H9 (cell line): ENCODE results near the gene LUZP1. TPM values are rescaled to one million over a fixed set of nuclear protein-coding genes. Genes with fewer than 3 reads are reported as not detected.

ENCODE experiments used
- DNase-seq: peaks from one replicate; pipeline ENCODE4 v3.0.0-alpha.2; 2017
- H2AFZ ChIP-seq: one replicate; pipeline ENCODE4 v1.6.1; 2013; ENCODE audit warnings: mild to moderate bottlenecking, low read length, control low read depth, moderate library complexity
- H2AK5ac ChIP-seq: 2 replicates; pipeline ENCODE4 v1.6.1; 2013; ENCODE audit warnings: low read length, control low read depth, mixed read lengths; ENCODE audit not compliant: insufficient read length
- H2BK120ac ChIP-seq: one replicate; pipeline ENCODE4 v1.6.1; 2013; ENCODE audit warnings: low read depth, mild to moderate bottlenecking, low read length, control low read depth, inconsistent platforms; ENCODE audit not compliant: poor library complexity, severe bottlenecking
- H2BK12ac ChIP-seq: 2 replicates; pipeline ENCODE4 v1.6.1; 2013; ENCODE audit warnings: low read length, control low read depth, mixed read lengths, low read depth; ENCODE audit not compliant: insufficient read length
- H2BK15ac ChIP-seq: 2 replicates; pipeline ENCODE4 v1.6.1; 2013; ENCODE audit warnings: low read depth, low read length, control low read depth
- H2BK20ac ChIP-seq: one replicate; pipeline ENCODE4 v1.6.1; 2013; ENCODE audit warnings: low read depth, mild to moderate bottlenecking, low read length, control low read depth, inconsistent platforms; ENCODE audit not compliant: poor library complexity, severe bottlenecking
- H2BK5ac ChIP-seq: 2 replicates; pipeline ENCODE4 v1.6.1; 2013; ENCODE audit warnings: low read length, control low read depth, mixed read lengths; ENCODE audit not compliant: insufficient read length
- H3K14ac ChIP-seq: 2 replicates; pipeline ENCODE4 v1.6.1; 2013; ENCODE audit warnings: low read length, control low read depth; ENCODE audit not compliant: insufficient read depth
- H3K18ac ChIP-seq: 2 replicates; pipeline ENCODE4 v1.6.1; 2013; ENCODE audit warnings: low read depth, mild to moderate bottlenecking, mixed read lengths, low read length, control low read depth; ENCODE audit not compliant: insufficient read length
- H3K23ac ChIP-seq: 2 replicates; pipeline ENCODE4 v1.6.1; 2013; ENCODE audit warnings: low read length, control low read depth, mixed read lengths, low read depth; ENCODE audit not compliant: insufficient read length
- H3K23me2 ChIP-seq: 2 replicates; pipeline ENCODE4 v1.6.1; 2013; ENCODE audit warnings: low read depth, mild to moderate bottlenecking, mixed read lengths, low read length, control low read depth; ENCODE audit not compliant: insufficient read length, poor library complexity, severe bottlenecking
- H3K27ac ChIP-seq: 2 replicates; pipeline ENCODE4 v1.5.1; 2013; ENCODE audit warnings: low read length, control low read depth, mixed read lengths, low read depth; ENCODE audit not compliant: insufficient read length
- H3K27me3 ChIP-seq: 2 replicates; pipeline ENCODE4 v1.6.1; 2013; ENCODE audit warnings: low read length, control low read depth, inconsistent platforms; ENCODE audit not compliant: insufficient read depth
- H3K4ac ChIP-seq: 2 replicates; pipeline ENCODE4 v1.6.1; 2013; ENCODE audit warnings: low read depth, mild to moderate bottlenecking, control low read depth, inconsistent platforms, low read length, moderate library complexity
- H3K4me1 ChIP-seq: 2 replicates; pipeline ENCODE4 v1.6.1; 2013; ENCODE audit warnings: low read length, control low read depth, inconsistent platforms; ENCODE audit not compliant: insufficient read depth
- H3K4me2 ChIP-seq: 2 replicates; pipeline ENCODE4 v1.6.1; 2013; ENCODE audit warnings: low read length, control low read depth, mixed read lengths; ENCODE audit not compliant: insufficient read length, insufficient read depth
- H3K56ac ChIP-seq: 2 replicates; pipeline ENCODE4 v1.6.1; 2013; ENCODE audit warnings: low read depth, mild to moderate bottlenecking, mixed read lengths, low read length, control low read depth; ENCODE audit not compliant: insufficient read length
- H3K79me1 ChIP-seq: 2 replicates; pipeline ENCODE4 v1.6.1; 2013; ENCODE audit warnings: low read depth, mild to moderate bottlenecking, moderate library complexity, low read length, control low read depth, inconsistent platforms; ENCODE audit not compliant: insufficient read depth, poor library complexity, severe bottlenecking
- H3K79me2 ChIP-seq: 2 replicates; pipeline ENCODE4 v1.6.1; 2013; ENCODE audit warnings: low read length, control low read depth, inconsistent platforms; ENCODE audit not compliant: insufficient read depth
- H3K9ac ChIP-seq: 2 replicates; pipeline ENCODE4 v1.6.1; 2013; ENCODE audit warnings: low read length, control low read depth, mixed read lengths; ENCODE audit not compliant: insufficient read length; ENCODE audit errors: extremely low read depth
- H3K9me3 ChIP-seq: one replicate; pipeline ENCODE4 v1.6.1; 2013; ENCODE audit warnings: low read depth, low read length, inconsistent platforms; ENCODE audit not compliant: control insufficient read depth
- H3T11ph ChIP-seq: one replicate; pipeline ENCODE4 v1.6.1; 2013; ENCODE audit warnings: mild to moderate bottlenecking, low read length, control low read depth, inconsistent platforms
- H4K20me1 ChIP-seq: one replicate; pipeline ENCODE4 v1.6.1; 2013; ENCODE audit not compliant: control insufficient read depth, insufficient read length, insufficient read depth
- H4K5ac ChIP-seq: 2 replicates; pipeline ENCODE4 v1.6.1; 2013; ENCODE audit warnings: low read depth, mild to moderate bottlenecking, mixed read lengths, low read length, control low read depth; ENCODE audit not compliant: insufficient read length
- H4K8ac ChIP-seq: replicated peaks from 2 replicates; pipeline ENCODE4 v1.6.1; 2013; ENCODE audit warnings: low read length, control low read depth, mixed read lengths, low read depth; ENCODE audit not compliant: insufficient read length
- H4K91ac ChIP-seq: 2 replicates; pipeline ENCODE4 v1.6.1; 2013; ENCODE audit warnings: low read depth, mild to moderate bottlenecking, moderate library complexity, mixed read lengths, low read length, control low read depth; ENCODE audit not compliant: insufficient read length
- H3K27ac Mint-ChIP-seq, 3 experiments: 2 replicates in 2 of 3; 3 replicates in 1 of 3; pipeline ENCODE4 v1.8.0; 2020 to 2021; ENCODE audit warnings: mixed read lengths in 3 of 3, mild to moderate bottlenecking in 1 of 3, moderate library complexity in 1 of 3
- H3K27me3 Mint-ChIP-seq: 2 replicates; pipeline ENCODE4 v1.8.0; 2021; ENCODE audit warnings: low read depth, mild to moderate bottlenecking, moderate library complexity, mixed read lengths
- H3K36me3 Mint-ChIP-seq, 3 experiments: 2 replicates in 2 of 3; 3 replicates in 1 of 3; pipeline ENCODE4 v1.8.0; 2020 to 2021; ENCODE audit warnings: low read depth in 3 of 3, mixed read lengths in 3 of 3; ENCODE audit not compliant: insufficient read depth in 1 of 3
- H3K4me1 Mint-ChIP-seq, 2 experiments: 2 replicates each; pipeline ENCODE4 v1.8.0; 2020; ENCODE audit warnings: mixed read lengths in 2 of 2
- H3K4me3 Mint-ChIP-seq, 2 experiments: 2 replicates in 1 of 2; 3 replicates in 1 of 2; pipeline ENCODE4 v1.8.0; 2020 to 2021; ENCODE audit warnings: mild to moderate bottlenecking in 2 of 2, mixed read lengths in 2 of 2, moderate library complexity in 1 of 2
- H3K9me3 Mint-ChIP-seq, 2 experiments: 2 replicates in 1 of 2; 3 replicates in 1 of 2; pipeline ENCODE4 v1.8.0; 2020; ENCODE audit warnings: mild to moderate bottlenecking in 2 of 2, mixed read lengths in 2 of 2, moderate library complexity in 1 of 2
- WGBS: extraction: QIAGEN DNeasy Blood & Tissue Kit; methylation state at CpG from one replicate; pipeline ENCODE4 v1.1.7; 2013; ENCODE audit warnings: missing lambda C conversion rate, low lambda C conversion rate, mixed read lengths; ENCODE audit not compliant: insufficient read length; ENCODE audit errors: extremely low coverage; 5-methylcytosine and 5-hydroxymethylcytosine counted together
- total RNA-seq: library from RNA; stranded (reverse); gene quantifications from 2 replicates; pipeline ENCODE4 v1.2.1, GENCODE V29; 2021
- TF ChIP-seq, protein P1 (sequence below): fragments of 200-600 bp; sonication (generic); conservative IDR thresholded peaks from 3 replicates; pipeline ENCODE4 v1.8.0; 2021; ENCODE audit warnings: antibody characterized with exemption, mild to moderate bottlenecking

The LUZP1 gene
- total RNA-seq, 1 experiment from 2014 or later, result 48.2 TPM

DNA sequence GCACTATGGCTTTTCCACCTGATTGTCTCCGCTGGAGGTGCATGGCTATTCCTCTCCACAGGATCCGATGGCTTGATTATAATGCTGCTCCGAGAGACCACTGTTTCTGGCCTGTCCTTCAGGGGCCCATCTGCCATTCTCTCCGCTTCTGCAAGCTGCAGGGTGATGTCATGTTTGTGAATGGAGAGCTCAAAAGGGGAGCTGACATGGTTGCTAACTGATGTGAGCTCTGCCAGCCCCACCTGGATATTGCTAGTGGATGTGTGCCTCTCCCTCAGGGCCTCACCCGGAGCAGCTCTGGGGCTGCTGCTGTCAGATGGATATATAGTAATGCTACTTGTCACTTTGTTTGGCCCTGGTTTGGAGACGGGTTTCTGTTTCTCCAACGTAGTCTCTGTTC lies 77.1 kb downstream of the LUZP1 start:
- H2BK120ac ChIP-seq, result no peak overlapping the region
- H3K79me1 ChIP-seq, result no peaks in the 10 kb centered on the region
- H4K20me1 ChIP-seq, result no peaks in the 10 kb centered on the region
- no peak overlapping the region for H3K18ac ChIP-seq
- H3K4me1 Mint-ChIP-seq, result no peaks in the 10 kb centered on the region
- no peaks in the 10 kb centered on the region for H3K4me1 ChIP-seq
- no peak overlapping the region for H2BK12ac ChIP-seq
- H3K9me3 Mint-ChIP-seq, result no peaks in the 10 kb centered on the region
- no peak overlapping the region for H4K5ac ChIP-seq
- no CpG with 5 or more reads among the region's 7 CpGs for WGBS
- no peak overlapping the region for H3T11ph ChIP-seq
- TF ChIP-seq, protein P1, sequence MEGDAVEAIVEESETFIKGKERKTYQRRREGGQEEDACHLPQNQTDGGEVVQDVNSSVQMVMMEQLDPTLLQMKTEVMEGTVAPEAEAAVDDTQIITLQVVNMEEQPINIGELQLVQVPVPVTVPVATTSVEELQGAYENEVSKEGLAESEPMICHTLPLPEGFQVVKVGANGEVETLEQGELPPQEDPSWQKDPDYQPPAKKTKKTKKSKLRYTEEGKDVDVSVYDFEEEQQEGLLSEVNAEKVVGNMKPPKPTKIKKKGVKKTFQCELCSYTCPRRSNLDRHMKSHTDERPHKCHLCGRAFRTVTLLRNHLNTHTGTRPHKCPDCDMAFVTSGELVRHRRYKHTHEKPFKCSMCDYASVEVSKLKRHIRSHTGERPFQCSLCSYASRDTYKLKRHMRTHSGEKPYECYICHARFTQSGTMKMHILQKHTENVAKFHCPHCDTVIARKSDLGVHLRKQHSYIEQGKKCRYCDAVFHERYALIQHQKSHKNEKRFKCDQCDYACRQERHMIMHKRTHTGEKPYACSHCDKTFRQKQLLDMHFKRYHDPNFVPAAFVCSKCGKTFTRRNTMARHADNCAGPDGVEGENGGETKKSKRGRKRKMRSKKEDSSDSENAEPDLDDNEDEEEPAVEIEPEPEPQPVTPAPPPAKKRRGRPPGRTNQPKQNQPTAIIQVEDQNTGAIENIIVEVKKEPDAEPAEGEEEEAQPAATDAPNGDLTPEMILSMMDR, result no peak
- no peak overlapping the region for H3K56ac ChIP-seq
- no peak overlapping the region for H3K14ac ChIP-seq
- no peak overlapping the region for H3K9ac ChIP-seq
- H4K8ac ChIP-seq, result no peak overlapping the region
- H3K4ac ChIP-seq, result no peak overlapping the region
- H2AFZ ChIP-seq, result no peak overlapping the region
- no peak overlapping the region; a peak in 1 of 5 replicates for H3K4me3 Mint-ChIP-seq
- no peak overlapping the region for H3K23ac ChIP-seq
- H2BK5ac ChIP-seq, result no peak overlapping the region
- H3K79me2 ChIP-seq, result no peaks in the 10 kb centered on the region
- no peaks in the 10 kb centered on the region for H3K27me3 ChIP-seq
- no peaks in the 10 kb centered on the region for H3K23me2 ChIP-seq
- H2BK20ac ChIP-seq, result no peak overlapping the region
- no peak overlapping the region for H4K91ac ChIP-seq
- H2BK15ac ChIP-seq, result no peak overlapping the region
- H3K27me3 Mint-ChIP-seq, result no peaks in the 10 kb centered on the region
- peaks cover 15 to 76% (median 67%) of the 10 kb centered on the region in 3 experiments for H3K36me3 Mint-ChIP-seq
- H3K9me3 ChIP-seq, result no peaks in the 10 kb centered on the region
- DNase-seq, result no peak
- H2AK5ac ChIP-seq, result no peak overlapping the region
- H3K27ac Mint-ChIP-seq, result peak overlapping the region in 2 of 3 experiments; percentile 54; a peak in 2 of 7 replicates
- H3K27ac ChIP-seq, result no peak overlapping the region
- no peak overlapping the region for H3K4me2 ChIP-seq
